Body of pancreas (tissue), 4 donors: ENCODE measurements around the gene CLEC1A. TPM values are rescaled to one million over a fixed set of nuclear protein-coding genes. Genes with fewer than 3 reads are reported as not detected.

ENCODE experiments used
- ATAC-seq: fragments of 150-250 bp; one replicate; pipeline ENCODE4 v1.9.1; 2016
- DNase-seq, 4 donors: peaks; one replicate each; pipeline ENCODE4 v3.0.0-alpha.2; 2019
- H3K27ac ChIP-seq, 4 donors: fragments of 200-600 bp; sonication (generic); 1 replicate in 3 of 4; 2 replicates in 1 of 4; pipeline versions ENCODE4 v1.5.1 to v1.6.1; 2016 to 2019; ENCODE audit warnings: mild to moderate bottlenecking in 1 of 4, mixed read lengths in 1 of 4, moderate library complexity in 1 of 4
- H3K27me3 ChIP-seq, 2 donors: fragments of 200-600 bp; sonication (generic); one replicate each; pipeline ENCODE4 v1.6.0; 2016; ENCODE audit warnings: mild to moderate bottlenecking in 1 of 2
- H3K36me3 ChIP-seq, 2 donors: fragments of 200-600 bp; sonication (generic); replicated peaks in 1 of 2; 2 replicates each; pipeline ENCODE4 v1.5.1; 2016; ENCODE audit warnings: low read depth in 2 of 2; ENCODE audit not compliant: insufficient read depth in 1 of 2
- H3K4me1 ChIP-seq: fragments of 200-600 bp; sonication (generic); one replicate; pipeline ENCODE4 v1.6.0; 2016
- H3K4me3 ChIP-seq, 2 donors: fragments of 200-600 bp; sonication (generic); 1 replicate in 1 of 2; 2 replicates in 1 of 2; pipeline ENCODE4 v1.5.1; 2016 to 2019
- H3K9me3 ChIP-seq, 3 donors: fragments of 200-600 bp; sonication (generic); 1 replicate in 2 of 3; 2 replicates in 1 of 3; pipeline ENCODE4 v1.5.1; 2016
- POLR2A ChIP-seq, 3 donors: fragments of 450-650 bp; IDR thresholded peaks; one replicate each; pipeline ENCODE4 v1.6.1; 2016; ENCODE audit warnings: antibody characterized with exemption in 3 of 3, mild to moderate bottlenecking in 2 of 3
- WGBS, 2 donors: methylation state at CpG; one replicate each; pipeline ENCODE4 v1.1.5; 2017; 5-methylcytosine and 5-hydroxymethylcytosine counted together
- intact Hi-C: fragments of 100-400 bp; cut with DNase I; formaldehyde crosslinking; loops from one replicate; pipeline ENCODE4 v1.15.1; 2023
- total RNA-seq, 2 donors: library from RNA; depleted of rRNA; stranded (reverse); fragments of >200 nt; gene quantifications; one replicate each; pipeline ENCODE4 v1.1.0, GENCODE V29; 2016
- TF ChIP-seq, protein P1 (sequence below), 7 experiments: fragments of 450-650 bp in 4 of 7; fragments of 200-600 bp in 3 of 7; sonication (generic) in 3 of 7; IDR thresholded peaks; one replicate each; pipeline ENCODE4 v1.5.1; 2016 to 2019; ENCODE audit warnings: antibody characterized with exemption in 7 of 7

The CLEC1A gene
- total RNA-seq, 2 donors from 2014 or later: 1.3 to 2.6 TPM

DNA sequence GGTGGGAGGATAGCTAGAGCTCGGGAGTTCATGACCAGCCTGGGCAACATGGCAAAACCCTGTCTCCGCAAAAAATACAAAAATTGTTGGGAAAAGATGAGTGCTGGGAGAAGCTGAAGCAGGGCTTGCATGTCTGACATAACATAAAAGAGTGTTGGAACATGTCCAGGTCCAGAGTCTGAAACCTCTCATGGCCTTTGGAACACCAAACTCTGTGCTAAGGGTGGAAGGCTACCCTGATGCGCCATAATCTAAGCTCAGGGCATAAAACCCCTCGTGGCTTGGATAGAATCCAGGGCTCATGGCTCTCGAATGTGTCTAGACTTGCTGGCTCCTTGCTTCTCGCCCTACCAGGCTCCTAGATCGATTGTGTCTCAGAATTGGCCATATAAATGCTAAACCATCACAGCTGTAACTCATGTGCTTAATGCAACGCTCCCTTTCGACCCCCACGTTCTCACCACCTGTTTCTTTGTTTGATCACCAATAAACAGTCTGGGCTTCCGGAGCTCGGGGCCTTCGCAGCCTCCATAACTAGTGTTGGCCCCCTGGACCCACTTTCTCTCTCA, 37.9 kb upstream of the CLEC1A start:
- Histone ChIP-seq H3K4me3 (no peak overlapping the region), H3K27me3 (no peaks in the 10 kb centered on the region), H3K4me1 (no peaks in the 10 kb centered on the region), H3K27ac (no peak overlapping the region), H3K36me3 (no peaks in the 10 kb centered on the region), H3K9me3 (no peaks in the 10 kb centered on the region)
- intact Hi-C loops: no loop called here
- no peak for ATAC-seq
- no peak for DNase-seq
- no peak for TF ChIP-seq POLR2A (IDR thresholded peaks at IDR 0.05)
- TF ChIP-seq, protein P1, sequence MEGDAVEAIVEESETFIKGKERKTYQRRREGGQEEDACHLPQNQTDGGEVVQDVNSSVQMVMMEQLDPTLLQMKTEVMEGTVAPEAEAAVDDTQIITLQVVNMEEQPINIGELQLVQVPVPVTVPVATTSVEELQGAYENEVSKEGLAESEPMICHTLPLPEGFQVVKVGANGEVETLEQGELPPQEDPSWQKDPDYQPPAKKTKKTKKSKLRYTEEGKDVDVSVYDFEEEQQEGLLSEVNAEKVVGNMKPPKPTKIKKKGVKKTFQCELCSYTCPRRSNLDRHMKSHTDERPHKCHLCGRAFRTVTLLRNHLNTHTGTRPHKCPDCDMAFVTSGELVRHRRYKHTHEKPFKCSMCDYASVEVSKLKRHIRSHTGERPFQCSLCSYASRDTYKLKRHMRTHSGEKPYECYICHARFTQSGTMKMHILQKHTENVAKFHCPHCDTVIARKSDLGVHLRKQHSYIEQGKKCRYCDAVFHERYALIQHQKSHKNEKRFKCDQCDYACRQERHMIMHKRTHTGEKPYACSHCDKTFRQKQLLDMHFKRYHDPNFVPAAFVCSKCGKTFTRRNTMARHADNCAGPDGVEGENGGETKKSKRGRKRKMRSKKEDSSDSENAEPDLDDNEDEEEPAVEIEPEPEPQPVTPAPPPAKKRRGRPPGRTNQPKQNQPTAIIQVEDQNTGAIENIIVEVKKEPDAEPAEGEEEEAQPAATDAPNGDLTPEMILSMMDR (IDR thresholded peaks at IDR 0.05): no peak
- 70% methylated on average over 13 of the region's 13 CpGs for WGBS, 2 donors

DNA sequence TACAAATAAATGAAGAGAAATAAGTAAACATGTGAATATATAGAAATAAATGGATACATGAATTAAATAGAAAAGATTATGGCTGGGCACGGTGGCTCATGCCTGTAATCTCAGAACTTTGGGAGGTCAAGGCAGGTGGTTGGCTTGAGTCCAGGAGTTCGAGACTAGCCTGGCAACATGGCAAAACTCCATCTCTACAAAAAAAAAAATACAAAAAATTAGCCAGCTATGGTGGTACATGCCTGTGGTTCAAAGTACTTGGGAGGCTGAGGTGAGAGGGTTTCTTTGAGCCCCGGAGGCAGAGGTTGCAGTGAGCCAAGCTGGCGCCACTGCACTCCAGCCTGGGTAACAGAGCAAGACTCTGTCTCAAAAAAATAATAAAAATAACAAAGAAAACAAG, 36.3 kb upstream of the CLEC1A start:
- no peak for TF ChIP-seq POLR2A (IDR thresholded peaks at IDR 0.05)
- TF ChIP-seq, protein P1 (IDR thresholded peaks at IDR 0.05): no peak
- no peak overlapping the region for H3K4me3 ChIP-seq
- intact Hi-C loops: no loop called here
- ATAC-seq (no peak), DNase-seq (no peak)
- no peak overlapping the region for H3K27ac ChIP-seq
- no peaks in the 10 kb centered on the region for H3K9me3 ChIP-seq
- H3K4me1 ChIP-seq: no peaks in the 10 kb centered on the region
- no peaks in the 10 kb centered on the region for H3K36me3 ChIP-seq
- 49 to 51% methylated on average over 4 of the region's 4 CpGs for WGBS, 2 donors
- H3K27me3 ChIP-seq: no peaks in the 10 kb centered on the region

DNA sequence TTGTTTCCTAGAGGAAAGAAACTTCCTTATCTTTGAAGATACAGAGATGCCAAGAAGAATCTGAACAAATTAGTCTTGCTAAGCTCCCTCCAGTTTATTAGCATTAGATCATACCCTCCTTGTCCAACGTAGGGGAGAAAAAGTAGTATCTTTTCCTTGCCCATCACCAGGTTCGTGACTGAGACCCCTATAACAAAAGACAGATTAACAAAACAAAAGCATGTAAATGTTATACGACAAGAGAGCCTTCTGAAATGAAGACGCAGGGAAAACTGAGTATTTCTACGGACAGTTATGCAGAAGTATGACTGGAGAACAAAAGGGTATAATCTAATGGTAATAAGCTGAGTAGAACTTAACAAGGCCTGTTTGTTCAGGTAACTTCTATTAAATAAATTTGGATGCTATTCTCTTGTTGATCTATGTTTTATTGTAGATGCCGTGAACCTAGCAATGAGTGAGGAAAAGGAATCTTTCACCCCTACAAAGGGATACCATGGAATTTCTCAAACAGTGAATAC, 34.1 kb upstream of the CLEC1A start:
- no peak for ATAC-seq
- Histone ChIP-seq H3K36me3 (no peaks in the 10 kb centered on the region), H3K9me3 (no peaks in the 10 kb centered on the region), H3K27me3 (no peaks in the 10 kb centered on the region), H3K4me1 (no peaks in the 10 kb centered on the region), H3K4me3 (no peak overlapping the region), H3K27ac (no peak overlapping the region)
- DNase-seq: no peak
- 62 to 67% methylated on average over 6 of the region's 6 CpGs for WGBS, 2 donors
- TF ChIP-seq POLR2A (IDR thresholded peaks at IDR 0.05): no peak
- TF ChIP-seq, protein P1 (IDR thresholded peaks at IDR 0.05): no peak
- intact Hi-C loops: no loop called here

DNA sequence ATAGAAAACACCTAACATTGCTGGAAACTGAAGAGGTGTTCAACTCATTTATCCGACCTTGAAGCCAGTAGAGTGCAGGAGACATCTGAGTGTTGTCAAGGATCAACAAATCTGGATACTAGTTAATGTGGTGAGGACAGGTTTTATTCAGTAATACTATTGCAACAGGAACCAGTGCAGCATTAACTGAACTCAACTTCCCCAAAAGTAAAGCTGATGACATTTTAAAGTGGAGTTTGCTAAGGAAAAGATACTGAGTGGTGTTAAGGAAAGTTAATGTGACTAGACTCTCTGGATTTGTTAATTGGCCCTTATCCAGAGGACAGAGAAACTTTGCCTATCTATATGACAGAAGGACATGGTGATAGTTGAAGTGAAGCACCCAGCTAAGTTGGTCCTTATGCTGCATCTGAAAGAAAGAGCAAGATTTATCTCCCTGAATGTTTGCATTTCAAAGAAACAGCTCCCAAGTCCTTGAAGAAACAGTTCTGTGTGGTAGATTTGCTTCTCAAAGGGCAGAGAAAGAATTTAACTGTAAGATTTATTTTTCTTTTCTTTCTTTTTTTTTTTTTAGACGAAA, 32.4 kb upstream of the CLEC1A start:
- 41 to 61% methylated on average over 2 of the region's 2 CpGs for WGBS, 2 donors
- no peak overlapping the region for H3K4me3 ChIP-seq
- no peak for DNase-seq
- no peak for ATAC-seq
- TF ChIP-seq, protein P1 (IDR thresholded peaks at IDR 0.05): no peak
- TF ChIP-seq POLR2A (IDR thresholded peaks at IDR 0.05): no peak
- no peaks in the 10 kb centered on the region for H3K4me1 ChIP-seq
- H3K27ac ChIP-seq: peak overlapping the region in 1 of 4 donors; percentile 73
- no peaks in the 10 kb centered on the region for H3K9me3 ChIP-seq
- no peaks in the 10 kb centered on the region for H3K27me3 ChIP-seq
- intact Hi-C loops: no loop called here
- H3K36me3 ChIP-seq: no peaks in the 10 kb centered on the region

DNA sequence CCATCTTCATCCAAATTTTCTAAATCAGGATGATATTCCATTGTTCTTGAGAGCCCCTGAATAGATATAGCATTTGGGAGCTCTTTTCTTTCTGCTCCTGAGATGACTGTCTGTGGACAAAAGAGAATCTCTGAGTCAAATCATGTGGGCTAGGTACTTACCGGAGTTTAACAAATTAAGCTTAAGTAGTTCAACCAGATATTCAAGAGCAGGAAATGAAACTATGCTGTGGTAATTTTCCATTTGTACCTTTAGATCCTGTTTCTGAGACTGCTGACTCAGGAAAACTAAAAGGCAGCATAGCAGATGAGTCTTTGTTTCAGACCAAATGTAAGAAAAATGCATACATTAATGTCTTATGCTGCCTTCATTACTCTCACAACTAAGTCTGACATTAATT, 31.3 kb upstream of the CLEC1A start, which contains the start of gene CLEC7A:
Gene CLEC7A, minus strand, starts transcription at position 158 of the 400 bp plus-strand sequence. Its CDS starts 117 bp downstream, at position 41.
- H3K27ac ChIP-seq: peak within 1 kb of the TSS in 1 of 4 donors; percentile 73

More for the DNA sequence above, 31.3 kb upstream of the CLEC1A start, which contains the start of gene CLEC7A:
- H3K9me3 ChIP-seq: no peaks in the 10 kb centered on the region
- 32 to 67% methylated on average over 1 of the region's 1 CpG for WGBS, 2 donors
- peak in 2 of 3 donors; percentile 14 to 52 for TF ChIP-seq POLR2A (IDR thresholded peaks at IDR 0.05)
- TF ChIP-seq, protein P1 (IDR thresholded peaks at IDR 0.05): no peak
- no peak for ATAC-seq
- H3K36me3 ChIP-seq: no peaks in the 10 kb centered on the region
- intact Hi-C loops: no loop called here
- no peak for DNase-seq
- H3K4me3 ChIP-seq: no peak within 1 kb of the TSS
- no peaks in the 10 kb centered on the region for H3K27me3 ChIP-seq
- H3K4me1 ChIP-seq: no peaks in the 10 kb centered on the region
